Measurements from ENCODE around the gene SMIM34.
"Not testable (repeated sequence)": the region's sequence is repeated elsewhere in the genome, so short reads cannot be mapped to it uniquely, and the experiment has no call there.

SMIM34 gene

GRCh38 chr21:34423805-34424204 lies at the start of gene SMIM34:
Gene SMIM34 (minus strand): TSS chr21:34423951. CDS start chr21:34423839, 112 bp downstream.
- DNase-seq = not testable (repeated sequence)

DNA sequence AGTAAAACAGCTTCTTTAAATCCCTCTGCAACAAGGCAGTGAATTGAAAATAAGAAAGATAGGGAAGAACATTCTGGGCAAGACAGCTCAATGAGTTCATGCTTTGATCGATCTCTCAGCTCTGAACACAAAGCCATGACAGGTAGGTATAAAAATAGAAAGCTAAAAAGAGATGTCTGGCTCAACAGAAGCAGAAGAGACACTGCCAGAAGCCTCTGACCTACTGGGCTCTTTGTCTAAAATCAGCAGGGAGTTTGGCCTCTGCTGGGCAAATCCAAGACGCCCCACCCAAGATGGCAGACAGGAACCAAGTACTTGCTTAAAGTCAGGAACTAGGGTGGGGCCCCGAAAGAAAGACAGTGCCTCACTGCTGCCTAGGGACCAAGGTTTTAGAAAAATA lies 43.6 kb upstream of the SMIM34 start:
- not testable (repeated sequence) for DNase-seq

DNA sequence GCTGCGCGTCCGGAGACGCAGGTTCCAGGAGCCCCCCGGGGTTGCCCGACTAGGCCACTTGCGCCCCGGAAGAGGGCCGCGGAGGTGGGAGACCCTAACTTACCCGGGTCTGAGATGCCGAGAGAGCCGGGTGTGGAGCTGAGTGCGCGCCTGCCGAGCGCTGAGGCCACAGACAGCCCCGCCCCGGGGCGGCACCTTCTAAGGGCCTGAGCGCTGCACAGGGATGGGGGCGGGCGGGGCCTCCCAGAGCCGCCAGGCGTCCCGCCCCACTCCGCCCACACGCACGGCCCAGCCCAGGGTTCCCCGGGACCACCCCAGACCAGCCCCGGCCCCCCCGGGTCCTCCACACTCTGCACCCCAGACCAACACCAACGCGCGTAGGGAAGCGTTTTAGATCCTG lies 35.7 kb upstream of the SMIM34 start:
- DNase-seq = not testable (repeated sequence)

DNA sequence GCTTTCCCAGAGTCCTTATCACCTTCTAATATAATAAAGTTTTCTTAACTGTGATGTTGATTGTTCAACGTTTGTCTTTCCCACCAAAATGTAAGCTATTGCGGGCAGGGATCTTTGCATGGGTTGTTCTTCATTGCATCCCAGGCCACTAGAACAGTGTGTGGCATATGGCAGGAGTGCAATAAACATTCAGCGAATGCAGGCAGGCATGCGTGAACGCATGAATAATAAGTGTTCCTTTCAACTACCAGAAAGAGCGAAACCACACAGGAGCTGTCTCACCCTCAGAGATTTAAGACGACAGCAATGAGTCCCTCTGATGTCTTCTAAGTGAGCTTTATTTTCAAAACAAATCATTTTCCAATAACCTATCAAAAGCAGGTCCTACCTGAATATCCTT lies 34.5 kb upstream of the SMIM34 start:
- not testable (repeated sequence) for DNase-seq

DNA sequence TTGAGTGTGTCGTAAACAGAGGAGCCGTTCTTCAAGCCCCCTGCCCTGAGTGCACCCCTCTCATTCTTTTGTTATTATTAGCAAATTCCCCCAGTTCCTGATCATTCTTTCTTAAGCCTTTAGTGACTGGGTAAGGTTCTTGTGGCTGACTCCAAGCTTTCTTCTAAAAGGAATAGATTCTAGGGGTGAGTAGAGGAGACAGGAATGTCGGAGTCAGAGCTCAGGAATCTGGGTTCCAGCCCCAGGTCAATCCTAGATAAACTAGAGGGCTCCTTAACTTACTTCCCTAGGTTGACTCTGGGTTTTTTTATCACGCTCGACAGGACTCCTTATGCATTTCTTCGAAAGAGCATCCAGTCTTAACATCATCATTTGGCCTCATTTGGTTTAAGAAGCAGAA lies 32.4 kb upstream of the SMIM34 start:
- not testable (repeated sequence) for DNase-seq

DNA sequence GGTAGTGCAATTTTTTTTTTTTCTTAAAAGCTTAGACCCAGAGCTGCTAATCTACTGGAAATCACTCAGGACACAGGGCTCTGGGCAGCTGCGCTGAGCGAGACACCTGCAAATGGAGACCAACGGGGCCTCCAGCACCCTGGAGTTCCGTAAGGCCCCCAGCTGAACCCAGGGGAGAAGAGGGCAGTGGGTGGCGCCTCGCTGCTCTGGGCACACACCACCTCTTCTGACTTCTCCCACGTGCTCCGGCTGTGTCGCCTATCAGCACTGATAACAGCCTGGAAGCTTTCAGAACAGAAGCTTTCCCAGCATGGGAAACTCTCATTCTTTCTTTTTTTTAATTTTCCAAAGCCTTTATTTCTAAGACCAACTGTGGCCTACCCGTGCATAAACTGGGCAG lies 31.9 kb upstream of the SMIM34 start:
- not testable (repeated sequence) for DNase-seq

GRCh38 chr21:34447018-34447417 lies 23.3 kb upstream of the SMIM34 start:
- not testable (repeated sequence) for DNase-seq

DNA sequence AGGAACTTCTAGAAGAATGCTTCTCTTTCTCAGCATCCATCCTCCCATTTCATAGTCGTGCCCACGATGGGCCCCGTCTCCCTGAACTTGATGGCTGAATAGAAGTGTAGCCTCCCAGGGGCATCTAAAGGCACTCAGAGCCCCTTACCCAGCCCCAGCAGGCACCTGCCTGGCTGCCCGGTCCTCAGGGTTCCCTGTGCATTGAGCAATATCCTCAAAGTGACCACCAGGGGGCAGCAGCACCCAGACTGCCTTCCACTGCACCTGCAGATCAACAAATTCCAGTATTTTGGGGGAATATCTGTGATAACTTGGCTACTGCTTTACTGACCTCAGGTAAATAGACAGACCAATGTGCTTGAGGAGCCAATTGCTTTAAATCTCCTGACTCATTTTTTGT lies 19.7 kb upstream of the SMIM34 start:
- not testable (repeated sequence) for DNase-seq

DNA sequence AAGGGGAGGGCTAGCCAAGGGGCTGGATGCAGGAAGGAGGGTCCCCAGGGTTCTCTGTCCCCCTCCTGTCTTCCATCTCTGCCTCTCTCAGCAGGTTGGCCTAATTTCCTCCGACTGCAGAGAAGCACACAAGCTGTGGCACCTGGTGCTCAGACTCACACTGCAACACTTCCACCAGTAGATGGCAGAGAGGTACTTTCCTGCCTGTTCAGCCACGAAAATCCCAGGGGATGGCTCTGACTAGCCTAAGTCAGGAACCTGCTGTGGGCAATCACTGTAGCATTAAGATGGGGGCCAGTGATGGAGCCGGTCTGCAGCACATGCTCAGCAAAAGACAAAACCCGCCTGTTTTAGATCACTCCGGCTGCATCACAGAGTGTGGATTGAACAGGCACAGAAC lies 6.0 kb upstream of the SMIM34 start:
- DNase-seq = not testable (repeated sequence)

- not testable (repeated sequence) for DNase-seq
Observed at GRCh38 chr21:34428441-34428840, 4.7 kb upstream of the SMIM34 start.

DNA sequence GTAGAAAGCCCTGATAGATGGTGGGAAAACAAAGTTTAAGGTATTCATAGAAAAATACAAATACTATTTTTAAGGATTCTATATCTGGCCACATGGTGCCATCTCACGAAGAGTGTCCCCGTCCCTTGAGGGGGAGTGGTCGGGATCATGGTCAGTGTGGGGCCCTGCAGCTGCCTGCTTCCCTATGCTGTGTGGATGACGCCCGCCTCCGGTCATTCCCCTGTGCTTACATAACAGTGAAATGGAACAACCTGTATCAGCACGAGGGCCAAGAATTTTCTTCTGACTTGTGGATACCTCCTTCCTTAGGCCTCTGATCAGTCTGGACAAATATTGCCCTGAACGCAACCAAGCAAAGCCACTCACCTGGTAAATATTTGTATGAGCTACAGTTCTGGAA lies 3.6 kb upstream of the SMIM34 start:
- DNase-seq = not testable (repeated sequence)

- DNase-seq = not testable (repeated sequence)
Observed at GRCh38 chr21:34417448-34418077, 6.2 kb downstream of the SMIM34 start.

DNA sequence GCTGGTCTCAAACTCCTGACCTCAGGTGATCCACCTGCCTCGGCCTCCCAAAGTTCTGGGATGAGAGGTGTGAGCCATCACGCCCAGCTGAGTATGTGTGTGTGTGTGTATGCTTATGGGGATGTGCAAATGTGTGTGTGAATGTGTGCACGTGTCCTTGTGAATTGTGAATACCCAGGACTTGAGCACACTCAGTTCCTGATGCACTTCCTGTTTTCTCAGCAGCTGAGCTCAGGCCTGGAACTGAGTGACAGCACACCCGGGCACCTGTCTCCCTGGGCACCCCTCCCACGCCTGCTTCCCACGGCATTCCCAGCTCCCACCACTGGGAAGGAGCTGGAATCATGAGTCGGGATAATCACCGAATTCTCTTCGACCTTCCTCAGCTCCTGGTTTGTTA lies 16.5 kb downstream of the SMIM34 start:
- DNase-seq = not testable (repeated sequence)

GRCh38 chr21:34406676-34407075 lies 17.1 kb downstream of the SMIM34 start:
- not testable (repeated sequence) for DNase-seq

DNA sequence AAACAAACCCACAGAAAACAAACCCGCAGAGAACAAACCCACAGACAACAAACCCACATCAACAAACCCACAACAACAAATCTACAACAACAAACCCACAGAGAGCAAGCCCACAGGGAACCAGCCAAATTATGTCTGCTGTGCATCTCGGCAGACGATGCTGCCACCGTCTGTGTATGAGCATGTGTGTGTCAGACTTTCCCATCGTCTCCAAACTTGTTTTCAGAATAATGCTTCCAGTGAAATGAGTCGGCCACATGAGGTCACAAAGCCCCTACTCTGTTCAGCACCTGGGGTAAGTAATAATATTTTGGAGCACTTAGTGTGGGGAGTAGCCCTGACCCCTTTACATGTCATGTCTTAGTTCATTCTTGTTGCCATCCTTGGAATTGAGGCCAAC lies 17.6 kb downstream of the SMIM34 start:
- not testable (repeated sequence) for DNase-seq

DNA sequence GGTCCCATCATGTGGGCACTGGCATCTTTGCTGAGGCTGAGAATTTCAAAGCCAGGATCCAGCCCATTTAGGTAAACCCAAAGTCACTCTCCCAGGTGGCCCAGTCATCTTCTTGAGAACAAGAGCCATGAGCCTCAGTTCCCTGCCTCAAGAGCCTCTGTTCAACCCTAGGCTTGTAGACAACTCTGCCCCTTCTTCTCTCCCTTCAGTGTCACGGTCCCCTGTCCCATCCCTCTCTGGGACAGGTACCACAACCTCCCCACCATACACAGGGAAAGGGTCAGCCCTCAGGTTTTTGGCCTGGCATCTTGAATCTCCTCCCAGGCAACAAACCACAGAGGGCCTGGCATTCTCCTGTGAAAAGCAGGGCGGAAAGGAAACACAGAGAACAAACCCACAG lies 18.1 kb downstream of the SMIM34 start:
- DNase-seq = not testable (repeated sequence)

GRCh38 chr21:34404742-34405141 lies 19.0 kb downstream of the SMIM34 start:
- DNase-seq = not testable (repeated sequence)

DNA sequence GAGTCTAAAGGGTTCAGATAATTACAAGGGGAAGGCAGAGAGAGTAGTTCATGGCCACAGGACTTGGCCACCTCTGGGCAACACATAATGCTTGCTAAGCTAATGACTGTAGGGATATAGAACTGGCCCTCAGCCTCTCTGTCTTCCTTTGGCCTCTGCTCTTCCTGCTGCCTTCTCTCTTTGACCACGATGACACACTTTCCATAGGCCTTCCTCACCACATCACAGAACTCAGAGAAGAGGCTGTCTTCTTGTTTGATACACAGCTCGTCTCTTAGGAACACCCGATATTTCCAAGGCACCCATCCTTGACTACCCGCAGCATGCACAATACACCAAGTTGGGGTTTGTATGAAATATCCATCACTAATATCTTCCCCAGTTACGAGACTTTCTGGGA lies 23.2 kb downstream of the SMIM34 start:
- DNase-seq = not testable (repeated sequence)

DNA sequence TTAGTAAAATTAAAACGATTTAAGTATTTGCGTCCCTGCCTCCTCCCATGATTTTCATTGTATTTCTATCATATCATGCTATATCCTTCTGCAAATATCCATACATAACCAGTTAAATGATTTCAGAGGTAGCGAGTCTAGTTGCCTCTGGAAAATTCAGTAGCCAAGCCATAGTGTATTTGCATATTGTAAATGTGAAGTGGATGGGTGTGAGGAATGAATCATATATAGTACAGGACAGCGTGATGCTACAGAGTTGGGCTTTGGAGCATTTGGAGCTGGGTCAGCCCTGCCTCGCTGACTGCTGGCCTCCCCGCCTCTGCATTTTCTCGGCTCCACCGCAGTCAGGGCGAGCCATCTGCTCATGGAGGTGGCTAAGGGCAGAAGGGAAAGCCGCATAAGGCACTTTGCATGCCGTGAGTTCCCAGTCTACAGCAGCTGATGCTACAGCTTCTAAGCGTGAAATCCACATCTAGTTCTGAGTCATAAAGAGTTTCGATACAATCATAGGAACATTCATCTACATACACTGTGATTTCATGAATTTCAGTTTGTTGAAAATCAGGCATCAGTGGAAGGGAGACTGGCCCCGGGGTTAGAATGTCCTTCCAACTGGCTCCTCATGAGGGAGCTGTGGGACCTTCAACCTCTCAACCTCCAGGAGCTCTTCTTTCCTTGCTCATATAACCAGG lies 39.9 kb downstream of the SMIM34 start:
- DNase-seq = not testable (repeated sequence)

DNA sequence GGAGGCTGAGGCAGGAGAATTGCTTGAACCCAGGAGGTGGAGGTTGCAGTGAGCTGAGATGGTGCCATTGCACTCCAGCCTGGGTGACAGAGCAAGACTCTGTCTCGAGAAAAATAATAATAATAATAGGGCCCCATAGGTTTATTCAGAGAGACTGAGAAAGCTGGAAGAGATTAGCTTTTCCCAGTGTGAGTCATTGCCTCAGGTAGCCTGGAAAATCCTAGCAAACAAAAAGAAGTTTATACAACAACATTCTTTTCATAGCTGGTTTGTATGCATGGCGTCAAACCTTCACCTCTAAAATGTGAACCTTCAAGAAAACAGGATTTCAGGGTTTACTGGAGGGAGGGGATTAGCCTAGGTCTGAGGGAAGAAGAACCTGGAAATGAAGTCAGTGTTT lies 40.6 kb downstream of the SMIM34 start:
- not testable (repeated sequence) for DNase-seq

DNA sequence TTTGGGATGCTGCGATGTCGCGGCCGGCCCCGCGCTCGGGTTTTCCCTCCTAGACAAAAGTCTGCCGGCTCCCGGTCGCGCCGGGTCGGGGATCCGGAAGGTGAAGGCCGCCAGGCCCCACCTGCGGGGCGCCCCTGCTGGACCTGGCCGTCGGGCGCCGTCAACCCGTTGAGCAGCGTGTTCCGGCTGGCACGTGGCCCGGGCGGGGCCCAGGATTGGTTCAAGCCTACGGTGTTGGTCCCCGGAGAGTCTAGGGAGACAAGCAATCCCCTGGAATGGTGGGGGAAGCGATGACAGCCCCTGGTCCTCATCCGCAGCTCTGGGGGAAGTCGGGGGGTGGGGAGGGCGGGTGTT lies 48.2 kb downstream of the SMIM34 start:
- not testable (repeated sequence) for DNase-seq

GRCh38 chr21:34374940-34375618 lies 48.7 kb downstream of the SMIM34 start, which contains the start of gene SMIM11:
Gene SMIM11 (plus strand): TSS chr21:34375507. CDS start chr21:34379505, 3,998 bp downstream.
- not testable (repeated sequence) for DNase-seq

- DNase-seq = not testable (repeated sequence)
Observed at GRCh38 chr21:34374462-34374861, 49.3 kb downstream of the SMIM34 start.

DNA sequence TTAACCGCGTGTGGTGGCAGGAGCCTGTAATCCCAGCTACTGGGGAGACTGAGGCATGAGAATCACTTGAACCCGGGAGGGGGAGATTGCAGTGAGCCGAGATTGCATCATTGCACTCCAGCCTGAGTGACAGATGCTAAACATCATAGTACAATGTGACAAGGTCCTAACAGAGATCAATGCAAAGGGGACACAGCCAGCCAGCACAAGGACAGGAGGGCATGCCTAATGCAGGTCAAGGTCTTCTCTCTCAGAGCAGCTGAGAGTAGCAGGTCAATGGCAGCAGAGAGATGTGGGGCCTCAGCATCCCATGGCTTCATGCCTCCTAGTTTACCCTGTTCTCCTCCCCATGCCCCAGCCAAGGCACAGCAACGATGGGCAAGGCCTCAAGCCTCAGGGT lies 51.4 kb downstream of the SMIM34 start:
- no peak for DNase-seq

Measured in DMS79 treated with DMSO at 0.1 percent for 48 hours (cell line).